Caco-2 (cell line): ENCODE results near the gene NIPAL3. TPM values are rescaled to one million over a fixed set of nuclear protein-coding genes. Genes with fewer than 3 reads are reported as not detected.

Experiments used
- BruUV-seq: library from RNA; stranded (reverse); fragments of 400-500 nt; replicated peaks from 2 replicates; lab custom pipeline; 2021; lab: Mats Ljungman, UMichigan
- CTCF ChIA-PET: fragments of 300-600 bp; sonication (Branson Sonifier 250); formaldehyde crosslinking; loops from one replicate; lab custom pipeline; 2022; ENCODE audit warnings: antibody characterized with exemption; lab: Charles Lee
- POLR2A ChIA-PET: fragments of 300-600 bp; sonication (Branson Sonifier 250); formaldehyde crosslinking; loops from one replicate; lab custom pipeline; 2022; ENCODE audit warnings: antibody characterized with exemption; lab: Charles Lee
- DNase-seq, 2 experiments: peaks; one replicate each; pipeline versions ENCODE4 v3.0.0 to v3.0.0-alpha.2; 2020 to 2022
- H3K27me3 ChIP-seq: replicated peaks from 2 replicates; pipeline ENCODE4 v1.6.0; 2011; ENCODE audit warnings: low read length; ENCODE audit not compliant: control insufficient read depth, insufficient read depth
- H3K36me3 ChIP-seq: 2 replicates; pipeline ENCODE4 v1.5.1; 2011; ENCODE audit warnings: low read length; ENCODE audit not compliant: control insufficient read depth, insufficient read depth
- H3K4me1 ChIP-seq: fragments of 250-450 bp; sonication (Bioruptor Pico); 2 replicates; pipeline ENCODE4 v1.5.1; 2020; ENCODE audit warnings: mild to moderate bottlenecking
- H3K4me3 ChIP-seq: 2 replicates; pipeline ENCODE4 v1.5.1; 2011; ENCODE audit warnings: low read depth, mild to moderate bottlenecking, control low read depth, low read length
- H3K9me3 ChIP-seq: fragments of 250-450 bp; sonication (Bioruptor Pico); 2 replicates; pipeline ENCODE4 v1.5.1; 2020; ENCODE audit warnings: mild to moderate bottlenecking, moderate library complexity
- H3K27ac Mint-ChIP-seq: one replicate; pipeline ENCODE4 v1.8.0; 2022; ENCODE audit warnings: mixed read lengths; ENCODE audit not compliant: unreplicated experiment
- H3K27me3 Mint-ChIP-seq: one replicate; pipeline ENCODE4 v1.8.0; 2022; ENCODE audit warnings: mixed read lengths; ENCODE audit not compliant: insufficient read depth, unreplicated experiment
- H3K36me3 Mint-ChIP-seq: one replicate; pipeline ENCODE4 v1.8.0; 2022; ENCODE audit warnings: mild to moderate bottlenecking, mixed read lengths; ENCODE audit not compliant: insufficient read depth, unreplicated experiment
- H3K4me1 Mint-ChIP-seq: one replicate; pipeline ENCODE4 v1.8.0; 2022; ENCODE audit warnings: low read depth, mixed read lengths; ENCODE audit not compliant: unreplicated experiment
- H3K4me3 Mint-ChIP-seq: one replicate; pipeline ENCODE4 v1.8.0; 2022; ENCODE audit warnings: mild to moderate bottlenecking, moderate library complexity, mixed read lengths; ENCODE audit not compliant: unreplicated experiment
- H3K9me3 Mint-ChIP-seq: one replicate; pipeline ENCODE4 v1.8.0; 2022; ENCODE audit warnings: mixed read lengths; ENCODE audit not compliant: unreplicated experiment
- intact Hi-C: fragments of 100-400 bp; cut with micrococcal nuclease; formaldehyde crosslinking; loops from one replicate; pipeline ENCODE4 v1.10.0; 2022; ENCODE audit not compliant: unreplicated experiment
- total RNA-seq: library from RNA; stranded (reverse); gene quantifications from 2 replicates; pipeline ENCODE4 v1.2.3, GENCODE V29; 2022
- TF ChIP-seq, protein P1 (sequence below), 2 experiments: fragments of 200-600 bp in 1 of 2; IDR thresholded peaks; 1 replicate in 1 of 2; 2 replicates in 1 of 2; pipeline versions ENCODE4 v1.5.1 to v1.8.0; 2011 to 2022; ENCODE audit warnings: antibody characterized with exemption in 1 of 2, control low read depth in 1 of 2, inconsistent platforms in 1 of 2, low read depth in 1 of 2, low read length in 1 of 2, mild to moderate bottlenecking in 1 of 2, moderate library complexity in 1 of 2; ENCODE audit not compliant: insufficient read depth in 1 of 2, severe bottlenecking in 1 of 2, unreplicated experiment in 1 of 2

The NIPAL3 gene
- total RNA-seq, 1 experiment from 2014 or later, result 9.2 TPM

DNA sequence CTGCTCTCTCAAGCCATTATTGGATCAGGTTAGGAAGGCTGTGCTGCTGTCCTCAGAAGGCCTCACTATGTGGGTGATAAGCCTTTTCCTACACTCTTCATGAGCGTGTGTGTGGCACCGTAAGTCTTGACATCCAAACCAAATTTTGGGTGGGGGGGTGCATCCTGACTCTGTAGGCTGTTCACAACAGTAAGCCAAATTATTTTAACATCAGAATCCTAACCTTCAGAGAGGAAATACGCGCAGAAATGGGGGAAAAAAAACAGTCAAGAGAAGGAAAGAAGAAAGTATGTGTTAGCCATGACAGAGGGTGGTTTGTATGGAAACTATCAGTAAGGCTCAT, 23.0 kb upstream of the NIPAL3 start:
- Histone ChIP-seq H3K27me3 (no peaks in the 10 kb centered on the region), H3K36me3 (no peaks in the 10 kb centered on the region), H3K4me1 (0 out of 2 replicates have a peak, but pooled peaks cover 12% of the 10 kb centered on the region), H3K9me3 (no peaks in the 10 kb centered on the region), H3K4me3 (no peak overlapping the region)
- intact Hi-C loops, result loop anchor here (1.0 kb wide), 2 partner anchors 193 to 242 kb away; no protein-coding TSS in a partner anchor
- DNase-seq, result no peak
- BruUV-seq, result no TSS peak
- no peak overlapping the region for H3K4me3 Mint-ChIP-seq
- H3K36me3 Mint-ChIP-seq, result peaks cover 6% of the 10 kb centered on the region
- H3K9me3 Mint-ChIP-seq, result no peaks in the 10 kb centered on the region
- CTCF ChIA-PET, result interaction anchor here (1.0 to 4.1 kb wide), 8 partner anchors 23 to 242 kb away, joined by 3 to 135 read pairs (median 4); partner anchors contain the start of gene NIPAL3
- TF ChIP-seq, protein P1, sequence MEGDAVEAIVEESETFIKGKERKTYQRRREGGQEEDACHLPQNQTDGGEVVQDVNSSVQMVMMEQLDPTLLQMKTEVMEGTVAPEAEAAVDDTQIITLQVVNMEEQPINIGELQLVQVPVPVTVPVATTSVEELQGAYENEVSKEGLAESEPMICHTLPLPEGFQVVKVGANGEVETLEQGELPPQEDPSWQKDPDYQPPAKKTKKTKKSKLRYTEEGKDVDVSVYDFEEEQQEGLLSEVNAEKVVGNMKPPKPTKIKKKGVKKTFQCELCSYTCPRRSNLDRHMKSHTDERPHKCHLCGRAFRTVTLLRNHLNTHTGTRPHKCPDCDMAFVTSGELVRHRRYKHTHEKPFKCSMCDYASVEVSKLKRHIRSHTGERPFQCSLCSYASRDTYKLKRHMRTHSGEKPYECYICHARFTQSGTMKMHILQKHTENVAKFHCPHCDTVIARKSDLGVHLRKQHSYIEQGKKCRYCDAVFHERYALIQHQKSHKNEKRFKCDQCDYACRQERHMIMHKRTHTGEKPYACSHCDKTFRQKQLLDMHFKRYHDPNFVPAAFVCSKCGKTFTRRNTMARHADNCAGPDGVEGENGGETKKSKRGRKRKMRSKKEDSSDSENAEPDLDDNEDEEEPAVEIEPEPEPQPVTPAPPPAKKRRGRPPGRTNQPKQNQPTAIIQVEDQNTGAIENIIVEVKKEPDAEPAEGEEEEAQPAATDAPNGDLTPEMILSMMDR (IDR thresholded peaks at IDR 0.05; ENCODE audit: insufficient read depth in 1 of 2, low read depth in 1 of 2, low read length in 1 of 2, severe bottlenecking in 1 of 2, unreplicated experiment in 1 of 2), result no peak
- H3K27me3 Mint-ChIP-seq, result no peaks in the 10 kb centered on the region
- peaks cover 23% of the 10 kb centered on the region for H3K4me1 Mint-ChIP-seq
- H3K27ac Mint-ChIP-seq, result no peak overlapping the region
- POLR2A ChIA-PET, result interaction anchor here (1.0 kb wide), 3 partner anchors 191 to 242 kb away, joined by 3 to 8 read pairs (median 3); no protein-coding TSS in a partner anchor

GRCh38 chr1:24392982-24393650, 22.5 kb upstream of the NIPAL3 start:
- Histone ChIP-seq H3K4me1 (0 out of 2 replicates have a peak, but pooled peaks cover 12% of the 10 kb centered on the region), H3K27me3 (no peaks in the 10 kb centered on the region), H3K4me3 (no peak overlapping the region), H3K9me3 (no peaks in the 10 kb centered on the region), H3K36me3 (no peaks in the 10 kb centered on the region)
- TF ChIP-seq, protein P1 (IDR thresholded peaks at IDR 0.05; ENCODE audit: insufficient read depth in 1 of 2, low read depth in 1 of 2, low read length in 1 of 2, severe bottlenecking in 1 of 2, unreplicated experiment in 1 of 2), result no peak
- intact Hi-C loops, result loop anchor here (1.0 kb wide), 2 partner anchors 194 to 243 kb away; no protein-coding TSS in a partner anchor
- no peaks in the 10 kb centered on the region for H3K27me3 Mint-ChIP-seq
- no TSS peak for BruUV-seq
- H3K4me3 Mint-ChIP-seq, result no peak overlapping the region
- ChIA-PET POLR2A (interaction anchor here (0.7 to 1.0 kb wide), 3 partner anchors 191 to 243 kb away, joined by 3 to 8 read pairs (median 3); no protein-coding TSS in a partner anchor), CTCF (interaction anchor here (1.0 to 4.1 kb wide), 6 partner anchors 22 to 243 kb away, joined by 3 to 135 read pairs (median 8); partner anchors contain the start of gene NIPAL3)
- no peaks in the 10 kb centered on the region for H3K9me3 Mint-ChIP-seq
- no peak for DNase-seq
- H3K36me3 Mint-ChIP-seq, result peaks cover 6% of the 10 kb centered on the region
- H3K4me1 Mint-ChIP-seq, result peaks cover 23% of the 10 kb centered on the region
- no peak overlapping the region for H3K27ac Mint-ChIP-seq

DNA sequence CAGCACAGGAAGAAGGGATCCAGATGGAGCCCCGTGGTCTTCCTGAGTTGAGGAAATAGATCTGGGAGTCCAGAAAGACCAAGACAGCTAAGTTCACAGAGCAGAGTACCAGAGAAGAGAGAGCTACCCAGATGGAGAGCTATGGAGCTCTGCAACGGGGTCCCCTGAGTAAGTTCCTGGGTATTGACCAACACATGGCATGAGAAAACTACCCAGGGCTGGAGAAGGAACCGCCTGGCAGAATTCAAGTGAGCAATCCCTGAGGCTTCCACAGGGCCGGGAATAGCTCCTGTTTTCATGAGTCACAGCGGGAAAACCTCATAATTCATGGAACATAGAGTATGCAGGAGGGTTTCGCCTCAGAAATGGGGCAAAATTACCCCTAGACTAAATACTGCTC, 21.7 kb upstream of the NIPAL3 start:
- no TSS peak for BruUV-seq
- Mint-ChIP-seq H3K27ac (no peak overlapping the region), H3K36me3 (peaks cover 6% of the 10 kb centered on the region), H3K4me1 (peaks cover 23% of the 10 kb centered on the region), H3K27me3 (no peaks in the 10 kb centered on the region), H3K9me3 (no peaks in the 10 kb centered on the region), H3K4me3 (no peak overlapping the region)
- no peak overlapping the region for H3K4me3 ChIP-seq
- 0 out of 2 replicates have a peak, but pooled peaks cover 12% of the 10 kb centered on the region for H3K4me1 ChIP-seq
- no peaks in the 10 kb centered on the region for H3K27me3 ChIP-seq
- H3K36me3 ChIP-seq, result no peaks in the 10 kb centered on the region
- ChIA-PET CTCF (interaction anchor here (4.1 kb wide), 1 partner anchor 194 kb away, joined by 135 read pairs; no protein-coding TSS in a partner anchor), POLR2A (no interaction called here)
- TF ChIP-seq, protein P1 (IDR thresholded peaks at IDR 0.05; ENCODE audit: insufficient read depth in 1 of 2, low read depth in 1 of 2, low read length in 1 of 2, severe bottlenecking in 1 of 2, unreplicated experiment in 1 of 2), result no peak
- intact Hi-C loops, result no loop called here
- no peaks in the 10 kb centered on the region for H3K9me3 ChIP-seq
- DNase-seq, result no peak
